CD4-positive, alpha-beta memory T cell (primary cell): ENCODE measurements around the gene SPEM1. TPM values are rescaled to one million over a fixed set of nuclear protein-coding genes. Genes with fewer than 3 reads are reported as not detected.

ENCODE experiments used
- CTCF ChIA-PET: fragments of 350-600 bp; sonication (Branson Sonifier 250); formaldehyde crosslinking; loops from one replicate; lab custom pipeline; 2021; ENCODE audit warnings: inconsistent platforms; ENCODE audit not compliant: partially characterized antibody; lab: Charles Lee
- POLR2A ChIA-PET: fragments of 350-600 bp; sonication (Branson Sonifier 250); formaldehyde crosslinking; loops from one replicate; lab custom pipeline; 2021; ENCODE audit not compliant: partially characterized antibody; lab: Charles Lee
- DNase-seq, 5 donors: peaks; one replicate each; pipeline versions ENCODE4 v3.0.0 to v3.0.0-alpha.2; 2020 to 2022; ENCODE audit warnings: mixed read lengths in 1 of 5
- H3K27ac ChIP-seq: one replicate; pipeline ENCODE4 v1.7.0; 2013; ENCODE audit warnings: low read depth, low read length
- H3K27me3 ChIP-seq: 2 replicates; pipeline ENCODE4 v1.7.0; 2013; ENCODE audit warnings: mild to moderate bottlenecking, low read length, moderate library complexity; ENCODE audit not compliant: insufficient read depth
- H3K36me3 ChIP-seq: 2 replicates; pipeline ENCODE4 v1.7.0; 2013; ENCODE audit warnings: mild to moderate bottlenecking, low read length, moderate library complexity; ENCODE audit not compliant: insufficient read depth
- H3K4me1 ChIP-seq: 2 replicates; pipeline ENCODE4 v1.7.0; 2013; ENCODE audit warnings: mild to moderate bottlenecking, low read length, moderate library complexity; ENCODE audit not compliant: insufficient read depth
- H3K4me3 ChIP-seq, 2 donors: one replicate each; pipeline ENCODE4 v1.7.0; 2013; ENCODE audit warnings: low read length in 2 of 2, mild to moderate bottlenecking in 1 of 2
- H3K9me3 ChIP-seq, 2 donors: one replicate each; pipeline ENCODE4 v1.7.0; 2013; ENCODE audit warnings: low read length in 2 of 2, control low read depth in 1 of 2; ENCODE audit not compliant: control insufficient read depth in 1 of 2
- H3K27ac Mint-ChIP-seq, 7 donors: one replicate each; pipeline ENCODE4 v1.8.0; 2020 to 2021; ENCODE audit warnings: mixed read lengths in 7 of 7, mild to moderate bottlenecking in 6 of 7, inconsistent platforms in 3 of 7, moderate library complexity in 3 of 7
- H3K27me3 Mint-ChIP-seq, 2 donors: one replicate each; pipeline ENCODE4 v1.8.0; 2020 to 2021; ENCODE audit warnings: mixed read lengths in 2 of 2
- H3K36me3 Mint-ChIP-seq, 2 donors: one replicate each; pipeline ENCODE4 v1.8.0; 2020 to 2021; ENCODE audit warnings: mixed read lengths in 2 of 2, inconsistent platforms in 1 of 2, mild to moderate bottlenecking in 1 of 2
- H3K4me1 Mint-ChIP-seq, 4 donors: one replicate each; pipeline ENCODE4 v1.8.0; 2020 to 2021; ENCODE audit warnings: mixed read lengths in 4 of 4, mild to moderate bottlenecking in 1 of 4
- H3K4me3 Mint-ChIP-seq, 8 donors: one replicate each; pipeline ENCODE4 v1.8.0; 2020 to 2021; ENCODE audit warnings: mixed read lengths in 8 of 8, mild to moderate bottlenecking in 7 of 8, moderate library complexity in 6 of 8, inconsistent platforms in 3 of 8
- H3K9me3 Mint-ChIP-seq, 8 donors: one replicate each; pipeline ENCODE4 v1.8.0; 2020 to 2021; ENCODE audit warnings: mixed read lengths in 8 of 8, mild to moderate bottlenecking in 5 of 8, inconsistent platforms in 3 of 8, moderate library complexity in 1 of 8
- intact Hi-C: fragments of 100-400 bp; cut with micrococcal nuclease; formaldehyde crosslinking; loops from one replicate; pipeline ENCODE4 v1.15.1; 2023
- polyA plus RNA-seq, 2 donors: library from polyadenylated mRNA; unstranded; fragments of 300-500 nt; fragmentation: Illumina TruSeq; gene quantifications; one replicate each; pipeline ENCODE4 v1.2.3, GENCODE V29; 2021
- total RNA-seq, 2 experiments: library from RNA; stranded (reverse); gene quantifications; one replicate each; pipeline ENCODE4 v1.2.3, GENCODE V29; 2021

Gene SPEM1
- total and polyA plus RNA-seq, 4 experiments from 2014 or later, result not detected

DNA sequence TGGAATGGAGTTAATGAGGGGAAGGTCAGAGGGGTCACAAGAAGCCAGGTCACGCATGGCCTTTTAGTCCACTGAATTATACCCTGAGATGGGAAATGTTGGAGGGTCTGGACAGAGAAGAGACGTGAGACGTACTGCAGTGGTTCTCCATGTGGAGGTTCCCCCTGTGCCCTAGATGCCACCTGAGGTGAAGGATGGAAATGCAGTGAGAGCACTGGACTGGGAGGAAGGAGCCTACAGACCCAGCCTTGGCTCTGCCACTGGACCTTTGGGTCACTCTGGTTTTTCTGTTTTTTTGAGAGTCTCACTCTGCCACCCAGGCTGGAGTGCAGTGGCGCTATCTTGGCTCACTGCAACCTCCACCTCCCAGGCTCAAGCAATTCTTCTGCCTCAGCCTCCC is 24.0 kb upstream of the SPEM1 start:
- H3K9me3 ChIP-seq, result no peaks in the 10 kb centered on the region
- Mint-ChIP-seq H3K36me3 (peaks cover 14 to 20% of the 10 kb centered on the region in 2 donors), H3K9me3 (peaks cover 0 to 3% (median 0%) of the 10 kb centered on the region in 8 donors), H3K27me3 (no peaks in the 10 kb centered on the region), H3K4me3 (peak overlapping the region in 6 of 8 donors; percentile 1 to 74 (median 44)), H3K4me1 (peaks cover 15 to 33% (median 23%) of the 10 kb centered on the region in 4 donors), H3K27ac (peak overlapping the region in 4 of 7 donors; percentile 24 to 73 (median 48))
- H3K36me3 ChIP-seq, result peaks cover 14% of the 10 kb centered on the region
- peaks cover 29% of the 10 kb centered on the region for H3K4me1 ChIP-seq
- ChIA-PET POLR2A (interaction anchor here (3.8 to 4.3 kb wide), 2 partner anchors 8 to 13 kb away, joined by 49 to 57 read pairs; partner anchors contain the start of gene TMEM256), CTCF (interaction anchor here (3.4 kb wide), 1 partner anchor 40 kb away, joined by 8 read pairs; no protein-coding TSS in a partner anchor)
- H3K4me3 ChIP-seq, result no peak overlapping the region
- no peak overlapping the region for H3K27ac ChIP-seq
- H3K27me3 ChIP-seq, result no peaks in the 10 kb centered on the region
- DNase-seq, result no peak
- intact Hi-C loops, result no loop called here

DNA sequence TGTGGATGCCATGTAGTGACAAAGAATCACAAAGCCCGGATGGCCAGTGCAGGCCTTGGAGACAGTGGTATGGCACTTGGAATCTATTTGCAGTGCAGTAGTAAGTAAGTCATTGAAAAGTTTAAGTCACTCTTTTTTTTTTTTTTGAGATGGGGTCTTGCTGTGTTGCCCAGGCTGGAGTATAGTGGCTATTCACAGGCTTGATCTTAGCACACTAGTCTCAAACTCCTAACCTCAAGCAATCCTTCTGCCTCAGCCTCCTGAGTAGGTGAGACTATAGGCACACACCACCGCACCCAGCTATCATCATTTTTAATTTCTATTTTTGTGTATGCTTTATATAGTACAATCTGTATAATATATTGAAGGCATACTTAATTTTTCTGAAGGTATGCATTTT is 21.5 kb upstream of the SPEM1 start:
- no peak overlapping the region for H3K27ac ChIP-seq
- no peaks in the 10 kb centered on the region for H3K9me3 ChIP-seq
- H3K36me3 Mint-ChIP-seq, result peaks cover 0 to 3% of the 10 kb centered on the region in 2 donors
- no peak overlapping the region for H3K4me3 ChIP-seq
- no peak overlapping the region for H3K4me3 Mint-ChIP-seq
- no peak for DNase-seq
- peak overlapping the region in 1 of 7 donors; percentile 57 for H3K27ac Mint-ChIP-seq
- H3K27me3 Mint-ChIP-seq, result no peaks in the 10 kb centered on the region
- no peaks in the 10 kb centered on the region for H3K27me3 ChIP-seq
- POLR2A ChIA-PET, result interaction anchor here (0.5 to 2.5 kb wide), 4 partner anchors 11 to 985 kb away, joined by 3 to 12 read pairs (median 4); no protein-coding TSS in a partner anchor
- H3K4me1 Mint-ChIP-seq, result peaks cover 13 to 22% (median 18%) of the 10 kb centered on the region in 4 donors
- peaks cover 13% of the 10 kb centered on the region for H3K4me1 ChIP-seq
- CTCF ChIA-PET, result interaction anchor here (1.4 to 2.4 kb wide), 2 partner anchors 38 to 42 kb away, joined by 7 to 8 read pairs; no protein-coding TSS in a partner anchor
- H3K9me3 Mint-ChIP-seq, result peaks cover 0 to 3% (median 0%) of the 10 kb centered on the region in 8 donors
- intact Hi-C loops, result no loop called here
- H3K36me3 ChIP-seq, result no peaks in the 10 kb centered on the region

DNA sequence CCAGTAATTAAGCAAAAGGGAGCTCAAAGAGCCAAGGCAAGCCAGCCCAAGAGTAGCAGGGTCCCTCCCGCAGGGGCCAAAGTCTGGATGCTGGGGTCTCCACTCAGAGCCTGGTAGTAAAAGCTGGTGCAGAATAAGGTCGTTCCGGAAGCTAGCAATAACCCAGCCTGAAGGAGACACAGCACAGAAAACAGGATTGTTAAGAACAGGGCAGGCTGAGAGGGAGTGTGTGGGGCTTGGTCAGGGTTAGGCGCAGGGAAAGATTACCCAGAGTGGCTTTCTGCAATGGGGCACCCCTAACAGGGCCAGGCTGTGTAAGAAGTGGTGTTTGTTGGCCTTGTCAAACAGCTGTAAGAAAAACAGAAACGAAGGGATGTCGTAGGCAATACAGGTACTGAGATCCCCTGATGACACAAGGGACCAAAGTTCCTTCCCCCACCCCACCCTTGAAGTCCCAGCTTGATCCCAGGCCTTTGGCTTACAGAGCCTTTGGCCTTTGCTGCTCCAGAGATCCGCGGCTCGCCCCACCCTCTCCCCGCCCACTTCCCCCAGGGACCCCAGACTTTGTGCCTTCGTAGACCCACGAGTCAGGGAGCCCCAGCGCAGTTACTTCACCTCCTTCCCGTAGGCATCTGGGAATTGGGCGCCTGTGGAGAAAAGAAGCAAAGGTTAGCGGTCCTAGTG is 16.9 kb upstream of the SPEM1 start:
- no peaks in the 10 kb centered on the region for H3K9me3 ChIP-seq
- H3K4me3 ChIP-seq, result peak overlapping the region; percentile 73 to 77
- no peaks in the 10 kb centered on the region for H3K27me3 ChIP-seq
- peaks cover 0 to 7% of the 10 kb centered on the region in 2 donors for H3K36me3 Mint-ChIP-seq
- no peak for DNase-seq
- intact Hi-C loops, result no loop called here
- ChIA-PET CTCF (interaction anchor here (1.0 to 2.9 kb wide), 3 partner anchors 9 to 33 kb away, joined by 3 to 23 read pairs (median 3); partner anchors contain the start of gene TMEM102), POLR2A (interaction anchor here (1.0 to 3.7 kb wide), 16 partner anchors 9 to 735 kb away, joined by 3 to 69 read pairs (median 9); partner anchors contain the start of genes ACAP1, MPDU1, NEURL4 and PLSCR3)
- peaks cover 0 to 2% of the 10 kb centered on the region in 2 donors for H3K27me3 Mint-ChIP-seq
- peaks cover 17% of the 10 kb centered on the region for H3K4me1 ChIP-seq
- H3K36me3 ChIP-seq, result no peaks in the 10 kb centered on the region
- peak overlapping the region; percentile 51 for H3K27ac ChIP-seq
- H3K27ac Mint-ChIP-seq, result peak overlapping the region; percentile 17 to 99 (median 97)
- peak overlapping the region; percentile 93 to 98 (median 97) for H3K4me3 Mint-ChIP-seq
- no peaks in the 10 kb centered on the region for H3K9me3 Mint-ChIP-seq
- H3K4me1 Mint-ChIP-seq, result peaks cover 15 to 37% (median 16%) of the 10 kb centered on the region in 4 donors

DNA sequence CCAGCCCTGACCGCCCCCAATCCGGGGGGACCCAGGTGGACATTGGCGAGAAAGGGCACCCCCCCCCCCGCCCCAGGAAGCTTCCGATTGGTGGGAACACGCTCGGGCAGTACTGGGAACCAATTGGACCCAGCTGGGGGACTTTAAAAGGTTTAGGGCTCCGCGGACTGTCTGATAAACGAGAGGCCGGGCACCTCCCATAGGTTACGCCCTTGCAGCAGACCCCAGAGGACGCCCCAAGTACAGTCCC is 16.5 kb upstream of the SPEM1 start:
- Histone ChIP-seq H3K9me3 (no peaks in the 10 kb centered on the region), H3K36me3 (no peaks in the 10 kb centered on the region), H3K27me3 (no peaks in the 10 kb centered on the region), H3K4me3 (peak overlapping the region; percentile 73 to 77), H3K27ac (peak overlapping the region; percentile 51), H3K4me1 (peaks cover 17% of the 10 kb centered on the region)
- CTCF ChIA-PET, result interaction anchor here (0.8 to 2.9 kb wide), 3 partner anchors 19 to 48 kb away, joined by 3 to 23 read pairs (median 4); partner anchors contain the start of gene TMEM102
- POLR2A ChIA-PET, result interaction anchor here (0.6 to 3.7 kb wide), 19 partner anchors 9 to 735 kb away, joined by 3 to 69 read pairs (median 8); partner anchors contain the start of genes ACAP1, DVL2, MPDU1 and NEURL4
- Mint-ChIP-seq H3K4me1 (peaks cover 15 to 37% (median 16%) of the 10 kb centered on the region in 4 donors), H3K4me3 (peak overlapping the region; percentile 93 to 98 (median 97)), H3K36me3 (peaks cover 0 to 7% of the 10 kb centered on the region in 2 donors), H3K27ac (peak overlapping the region; percentile 89 to 99 (median 98)), H3K27me3 (peaks cover 0 to 2% of the 10 kb centered on the region in 2 donors), H3K9me3 (no peaks in the 10 kb centered on the region)
- no peak for DNase-seq
- intact Hi-C loops, result no loop called here

DNA sequence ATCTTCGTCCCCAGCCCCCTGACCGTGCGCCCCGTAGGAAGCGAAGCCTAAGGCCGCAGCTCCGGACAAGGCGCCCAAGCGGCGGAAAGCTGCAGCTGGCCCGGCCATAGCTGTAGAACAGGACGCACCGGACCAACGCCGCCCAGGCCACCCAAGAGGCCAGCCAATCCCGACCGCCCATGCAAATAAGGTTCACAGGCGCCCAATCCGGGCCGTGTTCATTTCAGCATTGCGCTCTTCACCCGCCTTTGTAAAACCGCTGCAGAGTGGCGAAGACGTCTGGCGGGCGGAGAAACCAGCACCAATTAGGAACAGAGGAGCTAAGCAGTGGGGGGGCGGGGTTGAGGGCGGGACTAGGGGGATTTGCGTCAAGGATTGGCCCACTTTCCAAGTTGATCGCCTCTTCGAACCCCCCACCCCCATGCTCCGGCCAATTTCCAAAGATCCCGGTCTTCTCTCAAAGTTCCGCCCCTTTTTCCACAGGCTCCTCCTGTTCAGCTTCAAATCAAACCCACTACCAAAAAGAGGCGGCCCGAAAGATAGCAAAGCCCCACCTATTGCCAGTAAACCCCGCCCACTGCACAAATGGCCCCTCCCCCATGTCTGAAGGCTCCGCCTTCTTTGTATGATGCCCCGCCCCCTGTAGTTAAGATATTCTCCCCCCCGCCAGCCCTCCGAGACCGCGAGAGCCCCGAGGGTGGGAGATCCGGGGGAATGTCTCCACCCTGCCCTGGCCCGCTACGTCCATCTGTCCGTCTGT is 16.0 kb upstream of the SPEM1 start, which contains the start of gene TMEM256:
TMEM256 (minus strand) TSS at position 121 of the 760 bp plus-strand sequence; CDS start at position 108, 13 bp downstream.
- peaks cover 2% of the 10 kb centered on the region in 2 donors for H3K27me3 Mint-ChIP-seq
- H3K4me3 Mint-ChIP-seq, result peak within 1 kb of the TSS; percentile 93 to 98 (median 97)
- POLR2A ChIA-PET, result interaction anchor here (0.6 to 3.7 kb wide), 20 partner anchors 10 to 734 kb away, joined by 3 to 69 read pairs (median 6); partner anchors contain the start of genes ACAP1, DVL2, MPDU1 and NEURL4
- peaks cover 17% of the 10 kb centered on the region for H3K4me1 ChIP-seq
- no peaks in the 10 kb centered on the region for H3K9me3 ChIP-seq
- peaks cover 16 to 40% (median 18%) of the 10 kb centered on the region in 4 donors for H3K4me1 Mint-ChIP-seq
- no peaks in the 10 kb centered on the region for H3K27me3 ChIP-seq
- H3K9me3 Mint-ChIP-seq, result no peaks in the 10 kb centered on the region
- peak; percentile 91 to 98 (median 94) for DNase-seq
- peak within 1 kb of the TSS; percentile 51 for H3K27ac ChIP-seq
- H3K27ac Mint-ChIP-seq, result peak within 1 kb of the TSS; percentile 89 to 99 (median 98)
- H3K36me3 Mint-ChIP-seq, result peaks cover 0 to 7% of the 10 kb centered on the region in 2 donors
- intact Hi-C loops, result loop anchor here (1.0 kb wide), 10 partner anchors 10 to 282 kb away; partner anchors contain the start of genes ACAP1, EIF5A, ELP5 and NEURL4
- H3K36me3 ChIP-seq, result no peaks in the 10 kb centered on the region
- CTCF ChIA-PET, result interaction anchor here (0.8 to 2.9 kb wide), 3 partner anchors 19 to 48 kb away, joined by 3 to 23 read pairs (median 4); partner anchors contain the start of gene TMEM102
- H3K4me3 ChIP-seq, result peak within 1 kb of the TSS; percentile 73 to 77

DNA sequence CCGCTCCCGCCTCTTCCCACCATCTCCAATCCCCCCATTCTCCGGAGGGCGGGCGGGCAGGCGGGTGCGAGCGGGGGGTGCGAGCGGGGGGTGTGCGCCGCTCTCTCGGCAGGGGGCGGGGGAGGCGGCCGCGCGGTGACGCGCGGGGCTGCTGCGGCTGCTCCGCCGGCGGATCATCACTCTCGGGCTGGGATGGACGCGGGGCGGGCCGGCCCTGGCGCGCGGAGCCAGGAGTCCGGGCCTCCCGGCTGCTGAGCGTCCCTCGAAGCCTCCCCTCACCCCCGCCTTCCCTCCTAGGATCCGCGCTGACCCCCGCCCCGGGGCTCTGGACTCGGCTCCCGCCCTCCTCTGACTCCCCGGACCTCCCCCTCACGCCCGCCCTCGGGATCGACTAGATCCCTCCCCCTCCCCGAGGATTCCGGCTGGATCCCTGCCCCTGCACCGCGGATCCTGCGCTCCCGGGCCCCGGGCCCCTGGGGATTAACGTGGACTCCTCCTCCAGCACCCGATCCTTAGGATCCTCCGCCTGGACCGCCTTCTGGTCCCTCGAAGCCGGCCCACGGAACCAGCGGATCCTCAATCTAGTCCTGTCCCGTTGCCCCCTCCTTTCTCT is 15.3 kb upstream of the SPEM1 start:
- Histone ChIP-seq H3K4me3 (peak overlapping the region; percentile 73 to 77), H3K27me3 (no peaks in the 10 kb centered on the region), H3K9me3 (no peaks in the 10 kb centered on the region), H3K27ac (peak overlapping the region; percentile 51), H3K36me3 (no peaks in the 10 kb centered on the region), H3K4me1 (peaks cover 17% of the 10 kb centered on the region)
- intact Hi-C loops, result loop anchor here (1.0 kb wide), 10 partner anchors 11 to 281 kb away; partner anchors contain the start of genes ACAP1, EIF5A, ELP5 and NEURL4
- ChIA-PET CTCF (interaction anchor here (0.8 to 2.9 kb wide), 2 partner anchors 32 to 49 kb away, joined by 4 to 23 read pairs; partner anchors contain the start of gene TMEM102), POLR2A (interaction anchor here (0.6 to 3.7 kb wide), 20 partner anchors 11 to 734 kb away, joined by 3 to 69 read pairs (median 8); partner anchors contain the start of genes ACAP1, MPDU1, NEURL4 and PLSCR3)
- Mint-ChIP-seq H3K36me3 (peaks cover 0 to 7% of the 10 kb centered on the region in 2 donors), H3K27me3 (peaks cover 2% of the 10 kb centered on the region in 2 donors), H3K4me1 (peaks cover 15 to 47% (median 20%) of the 10 kb centered on the region in 4 donors), H3K27ac (peak overlapping the region; percentile 89 to 99 (median 98)), H3K9me3 (no peaks in the 10 kb centered on the region), H3K4me3 (peak overlapping the region; percentile 93 to 98 (median 97))
- DNase-seq, result peak in 1 of 5 donors; percentile 83
